K562 (cell line): ENCODE measurements around the gene KCNJ14. TPM values are rescaled to one million over a fixed set of nuclear protein-coding genes. Genes with fewer than 3 reads are reported as not detected.

Experiments used
- ATAC-seq: fragments of 200-7000 bp; cut with Tn5 transposase; 3 replicates; pipeline ENCODE4 v1.9.1; 2020; ENCODE audit warnings: moderate library complexity
- BruUV-seq: library from RNA; stranded (reverse); fragments of 400-500 nt; replicated peaks from 2 replicates; lab custom pipeline; 2021; lab: Mats Ljungman, UMichigan
- CTCF ChIA-PET: fragments of 300-600 bp; formaldehyde crosslinking; extraction: SDS; loops from one replicate; lab custom pipeline; 2021; ENCODE audit warnings: low intra/inter-chr PET ratio; lab: Yijun Ruan, JAX
- POLR2A ChIA-PET: fragments of 300-600, 350-650 bp; sonication (Branson Sonifier 250); formaldehyde crosslinking; extraction: SDS; loops from one replicate; lab custom pipeline; 2021; ENCODE audit warnings: antibody characterized with exemption, inconsistent platforms; lab: Yijun Ruan, JAX
- DNase-seq, 4 experiments: peaks; one replicate each; pipeline versions ENCODE4 v3.0.0 to v3.0.0-alpha.2; 2011 to 2018; ENCODE audit warnings: low spot score in 3 of 4, mixed read lengths in 3 of 4; ENCODE audit errors: extremely low read depth in 1 of 4
- FAIRE-seq: peaks from 2 replicates; lab custom pipeline; 2011; peaks lifted over from hg19 to GRCh38; lab: Jason Lieb, UNC
- H2AFZ ChIP-seq: 2 replicates; pipeline ENCODE4 v1.6.0; 2011; ENCODE audit warnings: low read depth, low read length, control low read depth, inconsistent platforms
- H3K27ac ChIP-seq: fragments of 200-600 bp; 3 replicates; pipeline ENCODE4 v1.8.0; 2011; ENCODE audit warnings: low read depth, mild to moderate bottlenecking, control low read depth, inconsistent platforms, low read length, moderate library complexity, mixed read lengths; ENCODE audit errors: extremely low read depth
- H3K27me3 ChIP-seq, 2 experiments: fragments of 300-600 bp in 1 of 2; 2 replicates in 1 of 2; 3 replicates in 1 of 2; pipeline versions ENCODE4 v1.6.0 to v1.8.0; 2011; ENCODE audit warnings: inconsistent platforms in 2 of 2, low read length in 2 of 2, mild to moderate bottlenecking in 1 of 2, mixed read lengths in 1 of 2, moderate library complexity in 1 of 2; ENCODE audit not compliant: control insufficient read depth in 2 of 2, insufficient read depth in 2 of 2
- H3K36me3 ChIP-seq: fragments of 300-600 bp; 3 replicates; pipeline ENCODE4 v1.8.0; 2011; ENCODE audit warnings: mild to moderate bottlenecking, low read length, inconsistent platforms; ENCODE audit not compliant: control insufficient read depth, insufficient read depth
- H3K4me1 ChIP-seq, 2 experiments: fragments of 200-600 bp in 1 of 2; replicated peaks in 1 of 2; 2 replicates in 1 of 2; 3 replicates in 1 of 2; pipeline versions ENCODE4 v1.5.1 to v1.8.0; 2011; ENCODE audit warnings: inconsistent platforms in 2 of 2, low read length in 2 of 2, mild to moderate bottlenecking in 1 of 2, mixed read lengths in 1 of 2, moderate library complexity in 1 of 2; ENCODE audit not compliant: control insufficient read depth in 2 of 2, insufficient read depth in 2 of 2
- H3K4me2 ChIP-seq: 2 replicates; pipeline ENCODE4 v1.6.1; 2011; ENCODE audit warnings: low read length, control low read depth, inconsistent platforms, mixed read lengths; ENCODE audit not compliant: insufficient read depth
- H3K4me3 ChIP-seq: fragments of 200-600 bp; sonication (generic), shearing (Covaris generic); 2 replicates; pipeline ENCODE4 v1.5.1; 2016; ENCODE audit warnings: control low read depth, inconsistent platforms
- H3K79me2 ChIP-seq: fragments of 200-600 bp; 3 replicates; pipeline ENCODE4 v1.8.0; 2011; ENCODE audit warnings: low read length, inconsistent platforms; ENCODE audit not compliant: control insufficient read depth, insufficient read depth
- H3K9ac ChIP-seq, 2 experiments: 2 replicates each; pipeline versions ENCODE4 v1.6.0 to v1.6.1; 2011; ENCODE audit warnings: low read depth in 2 of 2, low read length in 2 of 2, control low read depth in 1 of 2, inconsistent platforms in 1 of 2, mild to moderate bottlenecking in 1 of 2, mixed read lengths in 1 of 2; ENCODE audit not compliant: insufficient read depth in 1 of 2
- H3K9me1 ChIP-seq: one replicate; pipeline ENCODE4 v1.6.0; 2011; ENCODE audit warnings: inconsistent platforms, mild to moderate bottlenecking, low read length, moderate library complexity; ENCODE audit not compliant: control insufficient read depth, insufficient read depth
- H3K9me3 ChIP-seq: replicated peaks from 2 replicates; pipeline ENCODE4 v1.5.1; 2011; ENCODE audit warnings: low read depth, low read length, inconsistent platforms; ENCODE audit not compliant: control insufficient read depth, insufficient read depth
- H4K20me1 ChIP-seq: replicated peaks from 2 replicates; pipeline ENCODE4 v1.6.1; 2011; ENCODE audit warnings: low read length, inconsistent platforms, mixed read lengths; ENCODE audit not compliant: control insufficient read depth, insufficient read depth
- RBM17 ChIP-seq: fragments of 200-400 bp; formaldehyde crosslinking; IDR thresholded peaks from 2 replicates; pipeline ENCODE4 v1.6.1; 2017; ENCODE audit warnings: low read depth, mild to moderate bottlenecking, low read length, borderline replicate concordance
- ZBTB7A ChIP-seq: IDR thresholded peaks from 2 replicates; pipeline ENCODE4 v1.6.1; 2011; ENCODE audit warnings: low read depth, mild to moderate bottlenecking, low read length, moderate library complexity, borderline replicate concordance; ENCODE audit not compliant: control insufficient read depth
- WGBS: fragments of 100-300 bp; shearing (Covaris generic); methylation state at CpG from one replicate; pipeline ENCODE4 v1.1.6; 2016; ENCODE audit warnings: low coverage, mixed read lengths; ENCODE audit not compliant: insufficient coverage; ENCODE audit errors: missing lambda C conversion rate; 5-methylcytosine and 5-hydroxymethylcytosine counted together
- in situ Hi-C: fragments of 300-500 bp; cut with MboI; formaldehyde crosslinking; loops from 4 replicates; pipeline ENCODE4 v1.15.0; 2018; ENCODE audit warnings: inconsistent platforms, mixed read lengths
- intact Hi-C: fragments of 100-400 bp; cut with micrococcal nuclease; formaldehyde crosslinking; loops from 2 replicates; pipeline ENCODE4 v1.14.2; 2022
- polyA plus RNA-seq, 8 experiments: library from polyadenylated mRNA; depleted of rRNA in 4 of 8; stranded (reverse) in 5 of 8; unstranded in 3 of 8; fragments of >200 nt; fragmentation: Nextera tagmentation in 2 of 8; fragmentation: Illumina TruSeq in 1 of 8; extraction: Ambion mirVana in 2 of 8; extraction: Trizol in 1 of 8; gene quantifications; 2 replicates each; pipeline versions ENCODE4 v1.2.1 to v1.2.3, GENCODE V29; 2011 to 2014; ENCODE audit warnings: inconsistent platforms in 1 of 8, missing spikeins in 1 of 8
- total RNA-seq, 7 experiments: library from RNA; depleted of rRNA in 6 of 7; stranded (reverse); fragments of >200 nt in 6 of 7; fragmentation: Illumina TruSeq in 2 of 7; extraction: Trizol in 2 of 7; gene quantifications; 2 replicates each; pipeline versions ENCODE4 v1.2.1 to v1.2.3, GENCODE V29; 2011 to 2021; ENCODE audit warnings: low replicate concordance in 1 of 7
- TF ChIP-seq, protein P1 (sequence below): fragments of 450-650 bp; IDR thresholded peaks from 2 replicates; pipeline ENCODE4 v1.6.1; 2014; ENCODE audit warnings: low read depth, mild to moderate bottlenecking, moderate library complexity, borderline replicate concordance
- TF ChIP-seq, protein P2 (sequence below): IDR thresholded peaks from 3 replicates; pipeline ENCODE4 v1.6.1; 2011; ENCODE audit warnings: borderline replicate concordance, mild to moderate bottlenecking; ENCODE audit not compliant: insufficient read length, insufficient read depth
- TF ChIP-seq, protein P3 (sequence below): fragments of 200-600 bp; sonication (generic); IDR thresholded peaks from one replicate; pipeline ENCODE4 v1.6.1; 2012; ENCODE audit warnings: mild to moderate bottlenecking, low read depth, low read length, inconsistent platforms

KCNJ14 gene
- total and polyA plus RNA-seq, 9 of the 15 experiments (the other 6 are each of a cell fraction or from before 2014, with no cell fraction given): 0.15 to 1.6 (median 0.49) TPM

DNA sequence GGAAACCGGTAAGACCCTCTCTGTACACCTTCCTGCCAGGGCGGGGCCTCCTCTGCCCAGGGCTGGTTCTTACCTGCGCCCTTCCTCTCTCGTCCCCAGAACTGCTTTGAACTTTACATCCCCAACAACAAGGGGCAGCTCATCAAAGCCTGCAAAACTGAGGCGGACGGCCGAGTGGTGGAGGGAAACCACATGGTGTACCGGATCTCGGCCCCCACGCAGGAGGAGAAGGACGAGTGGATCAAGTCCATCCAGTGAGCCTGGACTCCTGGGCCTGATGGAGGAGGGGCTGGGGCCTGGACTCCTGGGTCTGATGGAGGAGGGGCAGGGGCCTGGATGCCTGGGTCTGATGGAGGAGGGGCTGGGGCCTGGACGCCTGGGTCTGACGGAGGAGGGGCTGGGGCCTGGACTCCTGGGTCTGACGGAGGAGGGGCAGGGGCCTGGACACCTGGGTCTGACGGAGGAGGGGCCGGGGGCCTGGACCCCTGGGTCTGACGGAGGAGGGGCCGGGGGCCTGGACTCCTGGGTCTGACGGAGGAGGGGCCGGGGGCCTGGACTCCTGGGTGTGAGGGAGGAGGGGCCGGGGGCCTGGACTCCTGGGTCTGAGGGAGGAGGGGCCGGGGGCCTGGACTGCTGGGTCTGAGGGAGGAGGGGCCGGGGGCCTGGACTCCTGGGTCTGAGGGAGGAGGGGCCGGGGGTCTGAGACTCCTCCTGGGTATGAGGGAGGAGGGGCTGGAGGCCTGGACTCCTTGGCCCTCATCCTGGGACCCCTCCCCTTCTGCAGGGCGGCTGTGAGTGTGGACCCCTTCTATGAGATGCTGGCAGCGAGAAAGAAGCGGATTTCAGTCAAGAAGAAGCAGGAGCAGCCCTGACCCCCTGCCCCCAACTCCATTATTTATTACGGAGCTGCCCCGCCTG lies 23.2 kb downstream of the KCNJ14 start:
- H3K9me1 ChIP-seq: peaks cover under 1% of the 10 kb centered on the region
- no peak overlapping the region for H3K27ac ChIP-seq
- H3K79me2 ChIP-seq: no peaks in the 10 kb centered on the region
- ATAC-seq: no peak
- no peak overlapping the region for H3K4me3 ChIP-seq
- intact Hi-C loops (no loop called here), in situ Hi-C loops (no loop called here)
- peaks cover 0 to 22% of the 10 kb centered on the region in 2 experiments; a peak in 2 of 5 replicates for H3K4me1 ChIP-seq
- DNase-seq: no peak
- peaks cover 7% of the 10 kb centered on the region; the same call in 1 of the 2 replicates for H4K20me1 ChIP-seq
- CTCF ChIA-PET: no interaction called here
- no peak for FAIRE-seq
- H3K4me2 ChIP-seq: no peak overlapping the region
- no peaks in the 10 kb centered on the region for H3K9me3 ChIP-seq
- POLR2A ChIA-PET: interaction anchor here (0.6 to 1.4 kb wide), 5 partner anchors 8 to 14 kb away, joined by 3 to 4 read pairs (median 3); no protein-coding TSS in a partner anchor
- no peaks in the 10 kb centered on the region for H3K27me3 ChIP-seq
- H3K9ac ChIP-seq: no peak overlapping the region; a peak in 1 of 4 replicates
- no peak overlapping the region for H2AFZ ChIP-seq
- peaks cover 56% of the 10 kb centered on the region for H3K36me3 ChIP-seq
- TSS peak; percentile 4 for BruUV-seq
- 96% methylated on average over 16 of the region's 29 CpGs for WGBS
- TF ChIP-seq RBM17 (no peak), ZBTB7A (0 out of 2 replicates have a peak, but pooled peaks have one; percentile 15)
- TF ChIP-seq, protein P1, sequence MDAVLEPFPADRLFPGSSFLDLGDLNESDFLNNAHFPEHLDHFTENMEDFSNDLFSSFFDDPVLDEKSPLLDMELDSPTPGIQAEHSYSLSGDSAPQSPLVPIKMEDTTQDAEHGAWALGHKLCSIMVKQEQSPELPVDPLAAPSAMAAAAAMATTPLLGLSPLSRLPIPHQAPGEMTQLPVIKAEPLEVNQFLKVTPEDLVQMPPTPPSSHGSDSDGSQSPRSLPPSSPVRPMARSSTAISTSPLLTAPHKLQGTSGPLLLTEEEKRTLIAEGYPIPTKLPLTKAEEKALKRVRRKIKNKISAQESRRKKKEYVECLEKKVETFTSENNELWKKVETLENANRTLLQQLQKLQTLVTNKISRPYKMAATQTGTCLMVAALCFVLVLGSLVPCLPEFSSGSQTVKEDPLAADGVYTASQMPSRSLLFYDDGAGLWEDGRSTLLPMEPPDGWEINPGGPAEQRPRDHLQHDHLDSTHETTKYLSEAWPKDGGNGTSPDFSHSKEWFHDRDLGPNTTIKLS: no peak
- TF ChIP-seq, protein P2, sequence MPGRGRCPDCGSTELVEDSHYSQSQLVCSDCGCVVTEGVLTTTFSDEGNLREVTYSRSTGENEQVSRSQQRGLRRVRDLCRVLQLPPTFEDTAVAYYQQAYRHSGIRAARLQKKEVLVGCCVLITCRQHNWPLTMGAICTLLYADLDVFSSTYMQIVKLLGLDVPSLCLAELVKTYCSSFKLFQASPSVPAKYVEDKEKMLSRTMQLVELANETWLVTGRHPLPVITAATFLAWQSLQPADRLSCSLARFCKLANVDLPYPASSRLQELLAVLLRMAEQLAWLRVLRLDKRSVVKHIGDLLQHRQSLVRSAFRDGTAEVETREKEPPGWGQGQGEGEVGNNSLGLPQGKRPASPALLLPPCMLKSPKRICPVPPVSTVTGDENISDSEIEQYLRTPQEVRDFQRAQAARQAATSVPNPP: no peak
- TF ChIP-seq, protein P3, sequence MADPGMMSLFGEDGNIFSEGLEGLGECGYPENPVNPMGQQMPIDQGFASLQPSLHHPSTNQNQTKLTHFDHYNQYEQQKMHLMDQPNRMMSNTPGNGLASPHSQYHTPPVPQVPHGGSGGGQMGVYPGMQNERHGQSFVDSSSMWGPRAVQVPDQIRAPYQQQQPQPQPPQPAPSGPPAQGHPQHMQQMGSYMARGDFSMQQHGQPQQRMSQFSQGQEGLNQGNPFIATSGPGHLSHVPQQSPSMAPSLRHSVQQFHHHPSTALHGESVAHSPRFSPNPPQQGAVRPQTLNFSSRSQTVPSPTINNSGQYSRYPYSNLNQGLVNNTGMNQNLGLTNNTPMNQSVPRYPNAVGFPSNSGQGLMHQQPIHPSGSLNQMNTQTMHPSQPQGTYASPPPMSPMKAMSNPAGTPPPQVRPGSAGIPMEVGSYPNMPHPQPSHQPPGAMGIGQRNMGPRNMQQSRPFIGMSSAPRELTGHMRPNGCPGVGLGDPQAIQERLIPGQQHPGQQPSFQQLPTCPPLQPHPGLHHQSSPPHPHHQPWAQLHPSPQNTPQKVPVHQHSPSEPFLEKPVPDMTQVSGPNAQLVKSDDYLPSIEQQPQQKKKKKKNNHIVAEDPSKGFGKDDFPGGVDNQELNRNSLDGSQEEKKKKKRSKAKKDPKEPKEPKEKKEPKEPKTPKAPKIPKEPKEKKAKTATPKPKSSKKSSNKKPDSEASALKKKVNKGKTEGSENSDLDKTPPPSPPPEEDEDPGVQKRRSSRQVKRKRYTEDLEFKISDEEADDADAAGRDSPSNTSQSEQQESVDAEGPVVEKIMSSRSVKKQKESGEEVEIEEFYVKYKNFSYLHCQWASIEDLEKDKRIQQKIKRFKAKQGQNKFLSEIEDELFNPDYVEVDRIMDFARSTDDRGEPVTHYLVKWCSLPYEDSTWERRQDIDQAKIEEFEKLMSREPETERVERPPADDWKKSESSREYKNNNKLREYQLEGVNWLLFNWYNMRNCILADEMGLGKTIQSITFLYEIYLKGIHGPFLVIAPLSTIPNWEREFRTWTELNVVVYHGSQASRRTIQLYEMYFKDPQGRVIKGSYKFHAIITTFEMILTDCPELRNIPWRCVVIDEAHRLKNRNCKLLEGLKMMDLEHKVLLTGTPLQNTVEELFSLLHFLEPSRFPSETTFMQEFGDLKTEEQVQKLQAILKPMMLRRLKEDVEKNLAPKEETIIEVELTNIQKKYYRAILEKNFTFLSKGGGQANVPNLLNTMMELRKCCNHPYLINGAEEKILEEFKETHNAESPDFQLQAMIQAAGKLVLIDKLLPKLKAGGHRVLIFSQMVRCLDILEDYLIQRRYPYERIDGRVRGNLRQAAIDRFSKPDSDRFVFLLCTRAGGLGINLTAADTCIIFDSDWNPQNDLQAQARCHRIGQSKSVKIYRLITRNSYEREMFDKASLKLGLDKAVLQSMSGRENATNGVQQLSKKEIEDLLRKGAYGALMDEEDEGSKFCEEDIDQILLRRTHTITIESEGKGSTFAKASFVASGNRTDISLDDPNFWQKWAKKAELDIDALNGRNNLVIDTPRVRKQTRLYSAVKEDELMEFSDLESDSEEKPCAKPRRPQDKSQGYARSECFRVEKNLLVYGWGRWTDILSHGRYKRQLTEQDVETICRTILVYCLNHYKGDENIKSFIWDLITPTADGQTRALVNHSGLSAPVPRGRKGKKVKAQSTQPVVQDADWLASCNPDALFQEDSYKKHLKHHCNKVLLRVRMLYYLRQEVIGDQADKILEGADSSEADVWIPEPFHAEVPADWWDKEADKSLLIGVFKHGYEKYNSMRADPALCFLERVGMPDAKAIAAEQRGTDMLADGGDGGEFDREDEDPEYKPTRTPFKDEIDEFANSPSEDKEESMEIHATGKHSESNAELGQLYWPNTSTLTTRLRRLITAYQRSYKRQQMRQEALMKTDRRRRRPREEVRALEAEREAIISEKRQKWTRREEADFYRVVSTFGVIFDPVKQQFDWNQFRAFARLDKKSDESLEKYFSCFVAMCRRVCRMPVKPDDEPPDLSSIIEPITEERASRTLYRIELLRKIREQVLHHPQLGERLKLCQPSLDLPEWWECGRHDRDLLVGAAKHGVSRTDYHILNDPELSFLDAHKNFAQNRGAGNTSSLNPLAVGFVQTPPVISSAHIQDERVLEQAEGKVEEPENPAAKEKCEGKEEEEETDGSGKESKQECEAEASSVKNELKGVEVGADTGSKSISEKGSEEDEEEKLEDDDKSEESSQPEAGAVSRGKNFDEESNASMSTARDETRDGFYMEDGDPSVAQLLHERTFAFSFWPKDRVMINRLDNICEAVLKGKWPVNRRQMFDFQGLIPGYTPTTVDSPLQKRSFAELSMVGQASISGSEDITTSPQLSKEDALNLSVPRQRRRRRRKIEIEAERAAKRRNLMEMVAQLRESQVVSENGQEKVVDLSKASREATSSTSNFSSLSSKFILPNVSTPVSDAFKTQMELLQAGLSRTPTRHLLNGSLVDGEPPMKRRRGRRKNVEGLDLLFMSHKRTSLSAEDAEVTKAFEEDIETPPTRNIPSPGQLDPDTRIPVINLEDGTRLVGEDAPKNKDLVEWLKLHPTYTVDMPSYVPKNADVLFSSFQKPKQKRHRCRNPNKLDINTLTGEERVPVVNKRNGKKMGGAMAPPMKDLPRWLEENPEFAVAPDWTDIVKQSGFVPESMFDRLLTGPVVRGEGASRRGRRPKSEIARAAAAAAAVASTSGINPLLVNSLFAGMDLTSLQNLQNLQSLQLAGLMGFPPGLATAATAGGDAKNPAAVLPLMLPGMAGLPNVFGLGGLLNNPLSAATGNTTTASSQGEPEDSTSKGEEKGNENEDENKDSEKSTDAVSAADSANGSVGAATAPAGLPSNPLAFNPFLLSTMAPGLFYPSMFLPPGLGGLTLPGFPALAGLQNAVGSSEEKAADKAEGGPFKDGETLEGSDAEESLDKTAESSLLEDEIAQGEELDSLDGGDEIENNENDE: no peak
